Endodermal cell (in vitro differentiated cells): ENCODE results near the gene ATOH8. TPM values are rescaled to one million over a fixed set of nuclear protein-coding genes. Genes with fewer than 3 reads are reported as not detected.

ENCODE experiments used
- DNase-seq: peaks from one replicate; pipeline ENCODE4 v3.0.0-alpha.2; 2017
- H3K27ac ChIP-seq: 2 replicates; pipeline ENCODE4 v1.5.1; 2013; ENCODE audit warnings: mild to moderate bottlenecking, low read depth, low read length, moderate library complexity
- H3K27me3 ChIP-seq: 2 replicates; pipeline ENCODE4 v1.6.1; 2013; ENCODE audit warnings: mild to moderate bottlenecking, low read length, moderate library complexity; ENCODE audit not compliant: insufficient read depth, control insufficient read depth, poor library complexity, severe bottlenecking
- H3K36me3 ChIP-seq: 2 replicates; pipeline ENCODE4 v1.7.0; 2013; ENCODE audit warnings: mild to moderate bottlenecking, low read length, moderate library complexity; ENCODE audit not compliant: control insufficient read depth, insufficient read depth
- H3K4me1 ChIP-seq: one replicate; pipeline ENCODE4 v1.7.0; 2013; ENCODE audit warnings: low read length; ENCODE audit not compliant: control insufficient read depth, insufficient read depth
- H3K4me3 ChIP-seq: 2 replicates; pipeline ENCODE4 v1.5.1; 2013; ENCODE audit warnings: mild to moderate bottlenecking, low read length, moderate library complexity
- H3K9ac ChIP-seq: 2 replicates; pipeline ENCODE4 v1.6.1; 2013; ENCODE audit warnings: mild to moderate bottlenecking, low read length, moderate library complexity; ENCODE audit not compliant: poor library complexity, severe bottlenecking; ENCODE audit errors: extremely low read depth
- H3K9me3 ChIP-seq: 2 replicates; pipeline ENCODE4 v1.6.1; 2013; ENCODE audit warnings: mild to moderate bottlenecking, low read length, moderate library complexity; ENCODE audit not compliant: control insufficient read depth
- H3K27ac Mint-ChIP-seq: 2 replicates; pipeline ENCODE4 v1.8.0; 2020; ENCODE audit warnings: mixed read lengths
- H3K27me3 Mint-ChIP-seq: 2 replicates; pipeline ENCODE4 v1.8.0; 2021; ENCODE audit warnings: mild to moderate bottlenecking, mixed read lengths; ENCODE audit not compliant: insufficient read depth
- H3K36me3 Mint-ChIP-seq: 2 replicates; pipeline ENCODE4 v1.8.0; 2020; ENCODE audit warnings: low read depth, mixed read lengths
- H3K4me1 Mint-ChIP-seq: 2 replicates; pipeline ENCODE4 v1.8.0; 2020; ENCODE audit warnings: mixed read lengths
- H3K4me3 Mint-ChIP-seq: 2 replicates; pipeline ENCODE4 v1.8.0; 2020; ENCODE audit warnings: mild to moderate bottlenecking, moderate library complexity, mixed read lengths
- H3K9me3 Mint-ChIP-seq: 2 replicates; pipeline ENCODE4 v1.8.0; 2020; ENCODE audit warnings: mild to moderate bottlenecking, mixed read lengths
- CTCF ChIP-seq: fragments of 200-600 bp; sonication (generic); conservative IDR thresholded peaks from 2 replicates; pipeline ENCODE4 v1.5.0; 2021; ENCODE audit warnings: antibody characterized with exemption, mild to moderate bottlenecking
- WGBS, 2 experiments: methylation state at CpG; one replicate each; pipeline versions ENCODE4 v1.1.5 to v1.1.7; 2013; ENCODE audit warnings: missing lambda C conversion rate in 2 of 2, mixed read lengths in 1 of 2; ENCODE audit not compliant: insufficient coverage in 1 of 2, insufficient read length in 1 of 2; 5-methylcytosine and 5-hydroxymethylcytosine counted together
- total RNA-seq, 2 donors: library from RNA; stranded (reverse); fragmentation: NEBNext Ultra II Directional in 1 of 2; extraction: Animal tissue kit (Norgen Biotek cat#: 25700) in 1 of 2; gene quantifications; 2 replicates in 1 of 2; 3 replicates in 1 of 2; pipeline ENCODE4 v1.2.1, GENCODE V29; 2021

ATOH8 gene
- total RNA-seq, 2 donors from 2014 or later = 1.3 to 1.6 TPM

GRCh38 chr2:85770786-85771409, 17.1 kb downstream of the ATOH8 start:
- Histone ChIP-seq H3K27ac (no peak overlapping the region), H3K9me3 (no peaks in the 10 kb centered on the region), H3K36me3 (no peaks in the 10 kb centered on the region), H3K4me1 (peaks cover 8% of the 10 kb centered on the region), H3K4me3 (no peak overlapping the region), H3K9ac (no peak overlapping the region), H3K27me3 (no peaks in the 10 kb centered on the region)
- Mint-ChIP-seq H3K36me3 (no peaks in the 10 kb centered on the region), H3K4me3 (no peak overlapping the region), H3K4me1 (peaks cover 18% of the 10 kb centered on the region), H3K27me3 (peaks cover 36% of the 10 kb centered on the region), H3K9me3 (no peaks in the 10 kb centered on the region), H3K27ac (no peak overlapping the region)
- no peak for DNase-seq
- TF ChIP-seq CTCF = no peak
- WGBS, 2 experiments = 92 to 95% methylated on average over 7 to 10 of the region's 10 CpGs

- no peak for DNase-seq
- WGBS, 2 experiments = 65 to 88% methylated on average over 2 to 4 of the region's 4 CpGs
- no peak for TF ChIP-seq CTCF
- Mint-ChIP-seq H3K36me3 (no peaks in the 10 kb centered on the region), H3K4me3 (no peak overlapping the region), H3K9me3 (no peaks in the 10 kb centered on the region), H3K27me3 (peaks cover 31% of the 10 kb centered on the region), H3K27ac (no peak overlapping the region), H3K4me1 (peaks cover 15% of the 10 kb centered on the region)
- H3K9ac ChIP-seq = no peak overlapping the region
- H3K4me1 ChIP-seq = peaks cover 8% of the 10 kb centered on the region
- H3K27ac ChIP-seq = peak overlapping the region; percentile 99
- no peak overlapping the region for H3K4me3 ChIP-seq
- H3K36me3 ChIP-seq = no peaks in the 10 kb centered on the region
- H3K27me3 ChIP-seq = no peaks in the 10 kb centered on the region
- no peaks in the 10 kb centered on the region for H3K9me3 ChIP-seq
Measured at GRCh38 chr2:85771486-85771885, 17.7 kb downstream of the ATOH8 start.

- Mint-ChIP-seq H3K4me3 (no peak overlapping the region), H3K36me3 (no peaks in the 10 kb centered on the region), H3K4me1 (peaks cover 12% of the 10 kb centered on the region), H3K9me3 (no peaks in the 10 kb centered on the region), H3K27me3 (peaks cover 24% of the 10 kb centered on the region), H3K27ac (no peak overlapping the region)
- no peak overlapping the region for H3K9ac ChIP-seq
- TF ChIP-seq CTCF = peak; percentile 41
- DNase-seq = peak; percentile 75
- no peak overlapping the region for H3K4me3 ChIP-seq
- peaks cover 8% of the 10 kb centered on the region for H3K4me1 ChIP-seq
- no peaks in the 10 kb centered on the region for H3K27me3 ChIP-seq
- H3K9me3 ChIP-seq = no peaks in the 10 kb centered on the region
- H3K36me3 ChIP-seq = no peaks in the 10 kb centered on the region
- 68 to 78% methylated on average over 17 to 37 of the region's 37 CpGs for WGBS, 2 experiments
- H3K27ac ChIP-seq = peak overlapping the region; percentile 99
Measured at GRCh38 chr2:85772019-85772745, 18.4 kb downstream of the ATOH8 start.
